Astrocyte (in vitro differentiated cells and primary cell): ENCODE results near the gene STRADA. TPM values are rescaled to one million over a fixed set of nuclear protein-coding genes. Genes with fewer than 3 reads are reported as not detected.

ENCODE experiments used
- DNase-seq: peaks from one replicate; pipeline ENCODE4 v3.0.0-alpha.2; 2010; ENCODE audit warnings: low read depth
- FAIRE-seq: peaks from 2 replicates; lab custom pipeline; 2011; peaks lifted over from hg19 to GRCh38; lab: Jason Lieb, UNC
- H2AFZ ChIP-seq: 2 replicates; pipeline ENCODE4 v1.6.0; 2012; ENCODE audit warnings: low read depth, low read length, inconsistent platforms
- H3K27ac ChIP-seq: 2 replicates; pipeline ENCODE4 v1.5.1; 2011; ENCODE audit warnings: low read depth, low read length, inconsistent platforms
- H3K27me3 ChIP-seq: 2 replicates; pipeline ENCODE4 v1.6.0; 2011; ENCODE audit warnings: low read length, inconsistent platforms; ENCODE audit not compliant: insufficient read depth
- H3K36me3 ChIP-seq: 2 replicates; pipeline ENCODE4 v1.5.1; 2011; ENCODE audit warnings: low read length, inconsistent platforms; ENCODE audit not compliant: insufficient read depth
- H3K4me1 ChIP-seq: 2 replicates; pipeline ENCODE4 v1.5.1; 2011; ENCODE audit warnings: low read length, inconsistent platforms; ENCODE audit not compliant: insufficient read depth
- H3K4me2 ChIP-seq: 2 replicates; pipeline ENCODE4 v1.6.0; 2012; ENCODE audit warnings: low read length, inconsistent platforms
- H3K4me3 ChIP-seq: 2 replicates; pipeline ENCODE4 v1.5.1; 2011; ENCODE audit warnings: low read depth, mild to moderate bottlenecking, low read length, inconsistent platforms; ENCODE audit not compliant: insufficient read depth
- H3K79me2 ChIP-seq: 2 replicates; pipeline ENCODE4 v1.6.0; 2012; ENCODE audit warnings: mild to moderate bottlenecking, low read length, inconsistent platforms; ENCODE audit not compliant: insufficient read depth
- H3K9ac ChIP-seq: 2 replicates; pipeline ENCODE4 v1.6.0; 2012; ENCODE audit warnings: mild to moderate bottlenecking, low read length, inconsistent platforms
- H3K9me3 ChIP-seq: 2 replicates; pipeline ENCODE4 v1.5.1; 2012; ENCODE audit warnings: low read depth, mild to moderate bottlenecking, low read length, inconsistent platforms; ENCODE audit not compliant: insufficient read depth
- H4K20me1 ChIP-seq: 2 replicates; pipeline ENCODE4 v1.6.0; 2012; ENCODE audit warnings: low read length, inconsistent platforms; ENCODE audit not compliant: insufficient read depth
- H3K27ac Mint-ChIP-seq: one replicate; pipeline ENCODE4 v1.8.0; 2021; ENCODE audit warnings: mild to moderate bottlenecking, mixed read lengths; ENCODE audit not compliant: unreplicated experiment
- H3K27me3 Mint-ChIP-seq: one replicate; pipeline ENCODE4 v1.8.0; 2021; ENCODE audit warnings: low read depth, mixed read lengths; ENCODE audit not compliant: unreplicated experiment
- H3K36me3 Mint-ChIP-seq: one replicate; pipeline ENCODE4 v1.8.0; 2021; ENCODE audit warnings: low read depth, mixed read lengths; ENCODE audit not compliant: unreplicated experiment
- H3K4me1 Mint-ChIP-seq: one replicate; pipeline ENCODE4 v1.8.0; 2021; ENCODE audit warnings: low read depth, mixed read lengths; ENCODE audit not compliant: unreplicated experiment
- H3K4me3 Mint-ChIP-seq: one replicate; pipeline ENCODE4 v1.8.0; 2021; ENCODE audit warnings: mild to moderate bottlenecking, moderate library complexity, mixed read lengths; ENCODE audit not compliant: unreplicated experiment
- H3K9me3 Mint-ChIP-seq: one replicate; pipeline ENCODE4 v1.8.0; 2021; ENCODE audit warnings: mild to moderate bottlenecking, mixed read lengths; ENCODE audit not compliant: unreplicated experiment
- EZH2 ChIP-seq: IDR thresholded peaks from 2 replicates; pipeline ENCODE4 v1.6.1; 2012; ENCODE audit warnings: mild to moderate bottlenecking, low read length, inconsistent platforms; ENCODE audit not compliant: insufficient read depth
- total RNA-seq: library from RNA; stranded (reverse); gene quantifications from 2 replicates; pipeline ENCODE4 v1.2.1, GENCODE V29; 2021
- TF ChIP-seq, protein P1 (sequence below): IDR thresholded peaks from 2 replicates; pipeline ENCODE4 v1.5.1; 2011; ENCODE audit warnings: low read depth, mild to moderate bottlenecking, inconsistent platforms, low read length, moderate library complexity; ENCODE audit not compliant: insufficient read depth

The STRADA gene
- total RNA-seq, 1 donor from 2014 or later: 35.7 TPM

DNA sequence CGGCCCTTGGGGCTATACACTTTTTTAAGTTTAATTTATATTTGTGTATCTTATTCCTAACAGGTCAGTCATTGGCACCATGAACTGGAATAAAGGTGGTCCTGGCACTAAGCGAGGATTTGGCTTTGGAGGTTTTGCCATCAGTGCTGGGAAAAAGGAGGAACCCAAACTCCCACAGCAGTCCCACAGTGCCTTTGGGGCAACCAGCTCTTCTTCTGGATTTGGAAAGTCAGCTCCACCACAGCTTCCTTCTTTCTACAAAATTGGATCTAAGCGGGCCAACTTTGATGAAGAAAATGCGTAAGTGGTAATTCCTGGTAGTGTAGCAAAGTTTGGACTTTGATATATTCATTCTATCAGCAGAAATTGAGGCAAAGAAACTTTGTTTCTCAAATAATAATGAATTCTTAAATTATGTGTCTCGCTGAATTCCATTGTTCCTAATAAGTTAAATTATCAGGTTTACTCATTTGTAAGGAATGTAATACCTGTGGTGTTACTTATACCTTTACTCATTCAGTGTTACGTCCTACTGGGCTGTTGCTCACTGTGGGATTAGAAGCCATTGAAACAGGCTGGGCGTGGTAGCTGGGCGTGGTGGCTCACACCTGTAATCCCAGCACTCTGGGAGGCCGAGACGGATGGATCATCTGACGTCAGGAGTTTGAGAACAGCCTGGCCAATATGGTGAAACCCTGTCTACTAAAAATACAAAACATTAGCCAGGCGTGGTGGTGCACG lies 45.5 kb upstream of the STRADA start:
- DNase-seq (no peak), FAIRE-seq (no peak)
- Histone ChIP-seq H3K27ac (peak overlapping the region; percentile 12), H3K9ac (no peak overlapping the region), H3K79me2 (peaks cover 99% of the 10 kb centered on the region), H4K20me1 (peaks cover 90% of the 10 kb centered on the region), H3K4me3 (no peak overlapping the region), H3K27me3 (no peaks in the 10 kb centered on the region), H3K36me3 (peaks cover 40% of the 10 kb centered on the region), H3K9me3 (no peaks in the 10 kb centered on the region), H3K4me2 (no peak overlapping the region), H3K4me1 (peaks cover 9% of the 10 kb centered on the region), H2AFZ (no peak overlapping the region)
- H3K4me1 Mint-ChIP-seq: peaks cover 19% of the 10 kb centered on the region
- TF ChIP-seq, protein P1, sequence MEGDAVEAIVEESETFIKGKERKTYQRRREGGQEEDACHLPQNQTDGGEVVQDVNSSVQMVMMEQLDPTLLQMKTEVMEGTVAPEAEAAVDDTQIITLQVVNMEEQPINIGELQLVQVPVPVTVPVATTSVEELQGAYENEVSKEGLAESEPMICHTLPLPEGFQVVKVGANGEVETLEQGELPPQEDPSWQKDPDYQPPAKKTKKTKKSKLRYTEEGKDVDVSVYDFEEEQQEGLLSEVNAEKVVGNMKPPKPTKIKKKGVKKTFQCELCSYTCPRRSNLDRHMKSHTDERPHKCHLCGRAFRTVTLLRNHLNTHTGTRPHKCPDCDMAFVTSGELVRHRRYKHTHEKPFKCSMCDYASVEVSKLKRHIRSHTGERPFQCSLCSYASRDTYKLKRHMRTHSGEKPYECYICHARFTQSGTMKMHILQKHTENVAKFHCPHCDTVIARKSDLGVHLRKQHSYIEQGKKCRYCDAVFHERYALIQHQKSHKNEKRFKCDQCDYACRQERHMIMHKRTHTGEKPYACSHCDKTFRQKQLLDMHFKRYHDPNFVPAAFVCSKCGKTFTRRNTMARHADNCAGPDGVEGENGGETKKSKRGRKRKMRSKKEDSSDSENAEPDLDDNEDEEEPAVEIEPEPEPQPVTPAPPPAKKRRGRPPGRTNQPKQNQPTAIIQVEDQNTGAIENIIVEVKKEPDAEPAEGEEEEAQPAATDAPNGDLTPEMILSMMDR: no peak
- TF ChIP-seq EZH2: no peak
- no peak overlapping the region for H3K4me3 Mint-ChIP-seq
- no peak overlapping the region for H3K27ac Mint-ChIP-seq
- no peaks in the 10 kb centered on the region for H3K9me3 Mint-ChIP-seq
- H3K27me3 Mint-ChIP-seq: no peaks in the 10 kb centered on the region
- H3K36me3 Mint-ChIP-seq: peaks cover 14% of the 10 kb centered on the region

DNA sequence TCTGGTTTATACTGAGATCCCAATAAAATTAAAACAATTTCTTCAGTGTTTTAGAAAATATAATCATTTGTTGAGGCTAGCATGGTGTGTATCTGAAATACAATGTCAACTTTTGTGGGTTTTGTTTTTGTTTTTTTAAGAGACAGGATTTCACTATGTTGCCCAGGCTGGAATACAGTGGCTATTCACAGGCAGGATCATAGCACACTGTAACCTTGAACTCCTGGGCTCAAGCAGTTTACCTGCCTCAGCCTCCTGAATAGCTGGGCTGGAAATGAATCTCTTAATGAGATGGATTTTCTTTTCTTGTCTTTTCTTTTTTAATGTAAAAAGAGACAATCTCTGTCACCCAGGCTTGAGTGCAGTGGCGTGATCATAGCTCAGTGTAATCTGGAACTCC lies 44.5 kb upstream of the STRADA start:
- Mint-ChIP-seq H3K36me3 (peaks cover 14% of the 10 kb centered on the region), H3K4me1 (peaks cover 19% of the 10 kb centered on the region), H3K9me3 (no peaks in the 10 kb centered on the region), H3K27ac (no peak overlapping the region), H3K27me3 (no peaks in the 10 kb centered on the region), H3K4me3 (no peak overlapping the region)
- no peak overlapping the region for H2AFZ ChIP-seq
- H4K20me1 ChIP-seq: peaks cover 91% of the 10 kb centered on the region
- no peaks in the 10 kb centered on the region for H3K27me3 ChIP-seq
- H3K36me3 ChIP-seq: peaks cover 37% of the 10 kb centered on the region
- H3K4me2 ChIP-seq: no peak overlapping the region
- no peak for FAIRE-seq
- TF ChIP-seq, protein P1: no peak
- no peak for TF ChIP-seq EZH2
- H3K4me3 ChIP-seq: no peak overlapping the region
- no peak overlapping the region for H3K9ac ChIP-seq
- H3K9me3 ChIP-seq: no peaks in the 10 kb centered on the region
- peak overlapping the region; percentile 13 for H3K27ac ChIP-seq
- H3K79me2 ChIP-seq: peaks cover 97% of the 10 kb centered on the region
- DNase-seq: no peak
- H3K4me1 ChIP-seq: peaks cover 9% of the 10 kb centered on the region

DNA sequence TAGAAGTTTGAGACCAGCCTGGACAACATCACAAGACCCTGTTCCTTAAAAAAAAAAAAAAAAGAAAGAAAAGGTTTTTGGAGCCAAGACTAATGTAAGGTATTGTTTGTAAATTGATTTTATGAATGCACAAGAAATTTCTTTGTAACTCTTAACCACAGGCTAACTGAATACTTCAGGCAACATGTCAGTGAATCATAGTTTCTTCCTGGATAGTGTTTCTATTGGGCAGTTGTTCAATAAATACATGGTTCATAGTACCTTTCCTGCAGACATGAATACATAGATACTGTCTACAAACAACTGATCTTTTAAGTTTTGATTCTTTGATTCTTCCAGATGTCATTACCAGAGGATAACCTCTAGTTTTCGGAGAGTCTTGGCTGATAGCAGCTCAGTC lies 44.0 kb upstream of the STRADA start:
- peak overlapping the region; percentile 62 for H3K27ac Mint-ChIP-seq
- Histone ChIP-seq H3K4me1 (peaks cover 9% of the 10 kb centered on the region), H3K4me3 (no peak overlapping the region), H3K9ac (no peak overlapping the region), H2AFZ (no peak overlapping the region), H3K4me2 (peak overlapping the region; percentile 39), H3K36me3 (peaks cover 32% of the 10 kb centered on the region), H4K20me1 (peaks cover 94% of the 10 kb centered on the region), H3K9me3 (no peaks in the 10 kb centered on the region), H3K27me3 (no peaks in the 10 kb centered on the region), H3K79me2 (peaks cover 97% of the 10 kb centered on the region), H3K27ac (peak overlapping the region; percentile 13)
- no peak for TF ChIP-seq EZH2
- TF ChIP-seq, protein P1: no peak
- peaks cover 24% of the 10 kb centered on the region for H3K4me1 Mint-ChIP-seq
- FAIRE-seq: no peak
- H3K36me3 Mint-ChIP-seq: peaks cover 14% of the 10 kb centered on the region
- no peak overlapping the region for H3K4me3 Mint-ChIP-seq
- no peaks in the 10 kb centered on the region for H3K27me3 Mint-ChIP-seq
- DNase-seq: peak; percentile 71
- no peaks in the 10 kb centered on the region for H3K9me3 Mint-ChIP-seq
